Measurements from ENCODE around the gene ARHGAP15. TPM values are rescaled to one million over a fixed set of nuclear protein-coding genes. Genes with fewer than 3 reads are reported as not detected.

The ARHGAP15 gene
- total RNA-seq, 2 experiments from 2014 or later = 72.1 to 98.4 TPM

DNA sequence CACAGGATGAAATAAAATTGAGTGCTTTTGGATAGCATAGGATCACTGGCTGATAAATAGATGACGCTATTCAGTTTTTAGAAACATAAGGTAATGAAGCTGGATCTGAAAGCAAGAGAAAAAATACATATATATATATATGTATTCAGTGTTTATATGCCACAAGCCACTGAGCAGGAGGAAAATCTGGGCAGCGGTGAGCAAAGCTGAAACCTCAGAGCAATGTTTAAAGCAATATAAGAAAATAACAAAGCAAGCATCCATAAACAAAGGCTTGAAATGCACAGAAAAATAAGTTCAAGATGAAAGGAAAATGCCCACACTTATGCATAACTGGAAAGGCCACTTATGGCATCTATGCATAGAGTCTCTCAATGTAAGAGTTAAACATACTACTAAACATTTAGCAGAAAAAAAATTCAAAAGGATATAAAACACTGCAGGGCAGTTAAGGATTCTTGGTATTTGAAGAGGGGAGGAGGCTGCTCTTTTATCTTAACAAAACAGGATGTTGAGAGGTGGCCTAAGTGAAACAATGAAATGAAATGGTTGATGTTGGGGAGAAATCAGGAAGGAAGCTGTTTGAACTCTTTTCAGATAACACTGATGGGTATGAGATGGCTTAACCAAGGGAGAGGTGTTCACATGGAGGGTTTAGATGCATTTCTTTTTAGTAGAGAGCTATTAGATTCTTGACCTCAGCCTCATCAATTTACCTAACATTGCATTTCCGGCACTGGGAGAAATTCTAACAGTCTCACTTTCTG lies 129.1 kb downstream of the ARHGAP15 start:
- CTCF ChIA-PET (ENCODE audit: unreplicated experiment) = interaction anchor here (0.6 to 1.9 kb wide), 3 partner anchors 36 to 147 kb away, joined by 3 to 7 read pairs (median 3); no protein-coding TSS in a partner anchor
- DNase-seq (ENCODE audit: low spot score) = peak; percentile 38
- TF ChIP-seq EZH2phosphoT487 (IDR thresholded peaks at IDR 0.05; ENCODE audit: borderline replicate concordance, low read depth, low read length) = no peak
- TF ChIP-seq, protein P1, sequence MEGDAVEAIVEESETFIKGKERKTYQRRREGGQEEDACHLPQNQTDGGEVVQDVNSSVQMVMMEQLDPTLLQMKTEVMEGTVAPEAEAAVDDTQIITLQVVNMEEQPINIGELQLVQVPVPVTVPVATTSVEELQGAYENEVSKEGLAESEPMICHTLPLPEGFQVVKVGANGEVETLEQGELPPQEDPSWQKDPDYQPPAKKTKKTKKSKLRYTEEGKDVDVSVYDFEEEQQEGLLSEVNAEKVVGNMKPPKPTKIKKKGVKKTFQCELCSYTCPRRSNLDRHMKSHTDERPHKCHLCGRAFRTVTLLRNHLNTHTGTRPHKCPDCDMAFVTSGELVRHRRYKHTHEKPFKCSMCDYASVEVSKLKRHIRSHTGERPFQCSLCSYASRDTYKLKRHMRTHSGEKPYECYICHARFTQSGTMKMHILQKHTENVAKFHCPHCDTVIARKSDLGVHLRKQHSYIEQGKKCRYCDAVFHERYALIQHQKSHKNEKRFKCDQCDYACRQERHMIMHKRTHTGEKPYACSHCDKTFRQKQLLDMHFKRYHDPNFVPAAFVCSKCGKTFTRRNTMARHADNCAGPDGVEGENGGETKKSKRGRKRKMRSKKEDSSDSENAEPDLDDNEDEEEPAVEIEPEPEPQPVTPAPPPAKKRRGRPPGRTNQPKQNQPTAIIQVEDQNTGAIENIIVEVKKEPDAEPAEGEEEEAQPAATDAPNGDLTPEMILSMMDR (conservative IDR thresholded peaks at IDR 0.05; ENCODE audit: low read length) = no peak
- H3K36me3 ChIP-seq (ENCODE audit: insufficient read depth, low read length) = peaks cover 9% of the 10 kb centered on the region
- H2AFZ ChIP-seq (ENCODE audit: low read length) = no peak overlapping the region
- H4K20me1 ChIP-seq (ENCODE audit: insufficient read depth, low read length) = no peaks in the 10 kb centered on the region
- H3K9me3 ChIP-seq (ENCODE audit: low read length) = no peaks in the 10 kb centered on the region
- H3K4me3 ChIP-seq (ENCODE audit: low read depth, low read length, poor library complexity, severe bottlenecking) = no peak overlapping the region
- peak overlapping the region; percentile 35; the same call in 1 of the 2 replicates for H3K4me2 ChIP-seq (ENCODE audit: low read length)
- peaks cover 30% of the 10 kb centered on the region for H3K4me1 ChIP-seq (ENCODE audit: insufficient read depth, low read length, poor library complexity, severe bottlenecking)
- intact Hi-C loops (cut with micrococcal nuclease; ENCODE audit: unreplicated experiment) = loop anchor here (5.0 kb wide), 2 partner anchors 36 to 96 kb away; no protein-coding TSS in a partner anchor
- POLR2A ChIA-PET = interaction anchor here (0.6 to 1.9 kb wide), 8 partner anchors 9 to 147 kb away, joined by 3 to 5 read pairs (median 4); partner anchors contain the start of gene ARHGAP15
- peak overlapping the region; percentile 52 for H3K27ac ChIP-seq (ENCODE audit: low read depth, low read length, poor library complexity, severe bottlenecking)
- H3K9me2 ChIP-seq (ENCODE audit: insufficient read depth, low read length) = no peaks in the 10 kb centered on the region
- no peaks in the 10 kb centered on the region; the same call in 1 of the 2 replicates for H3K79me2 ChIP-seq (ENCODE audit: insufficient read depth, low read depth, low read length)
- BruUV-seq (replicated peaks) = no TSS peak

DNA sequence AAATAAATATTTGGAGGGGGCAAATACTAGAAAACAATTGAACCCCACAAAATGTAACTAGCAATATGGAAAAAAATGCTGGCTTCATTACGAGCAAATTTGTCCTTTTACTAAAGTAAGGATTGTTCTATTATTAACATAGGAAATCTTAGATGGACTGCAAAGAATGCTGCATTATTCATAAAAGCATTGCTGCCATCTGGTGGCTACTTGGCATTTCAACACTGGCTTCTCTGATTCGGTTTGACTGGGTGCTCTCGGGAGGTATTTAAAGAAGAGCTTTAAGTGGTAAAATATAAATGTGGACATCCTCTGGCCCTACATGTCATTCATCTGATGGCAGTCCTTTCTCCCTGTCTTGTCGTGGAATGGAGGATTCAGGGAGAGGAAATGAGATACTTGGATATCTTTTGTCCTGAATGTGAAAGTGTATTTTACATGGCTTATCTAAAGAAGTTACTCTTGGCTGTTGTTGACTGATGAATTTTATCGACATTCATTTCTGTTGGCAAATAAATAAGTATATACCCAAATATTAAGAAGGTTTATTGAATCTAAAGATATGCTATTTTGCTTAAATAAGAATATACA lies 130.2 kb downstream of the ARHGAP15 start:
- H3K9me3 ChIP-seq (ENCODE audit: low read length) = no peaks in the 10 kb centered on the region
- H3K9me2 ChIP-seq (ENCODE audit: insufficient read depth, low read length) = no peaks in the 10 kb centered on the region
- peaks cover 19% of the 10 kb centered on the region for H3K36me3 ChIP-seq (ENCODE audit: insufficient read depth, low read length)
- no peaks in the 10 kb centered on the region for H4K20me1 ChIP-seq (ENCODE audit: insufficient read depth, low read length)
- no peak overlapping the region for H3K4me2 ChIP-seq (ENCODE audit: low read length)
- no peak overlapping the region for H2AFZ ChIP-seq (ENCODE audit: low read length)
- POLR2A ChIA-PET = interaction anchor here (0.6 to 1.9 kb wide), 8 partner anchors 16 to 193 kb away, joined by 3 to 5 read pairs (median 3); no protein-coding TSS in a partner anchor
- H3K4me1 ChIP-seq (ENCODE audit: insufficient read depth, low read length, poor library complexity, severe bottlenecking) = peaks cover 30% of the 10 kb centered on the region
- no peak overlapping the region for H3K4me3 ChIP-seq (ENCODE audit: low read depth, low read length, poor library complexity, severe bottlenecking)
- CTCF ChIA-PET (ENCODE audit: unreplicated experiment) = interaction anchor here (0.7 to 1.9 kb wide), 2 partner anchors 127 to 149 kb away, joined by 3 to 7 read pairs; no protein-coding TSS in a partner anchor
- intact Hi-C loops (cut with micrococcal nuclease; ENCODE audit: unreplicated experiment) = loop anchor here (1.0 to 5.0 kb wide), 4 partner anchors 37 to 225 kb away; no protein-coding TSS in a partner anchor
- H3K79me2 ChIP-seq (ENCODE audit: insufficient read depth, low read depth, low read length) = no peaks in the 10 kb centered on the region; the same call in 1 of the 2 replicates
- TF ChIP-seq, protein P1 (conservative IDR thresholded peaks at IDR 0.05; ENCODE audit: low read length) = peak; percentile 97
- no peak for TF ChIP-seq EZH2phosphoT487 (IDR thresholded peaks at IDR 0.05; ENCODE audit: borderline replicate concordance, low read depth, low read length)
- DNase-seq (ENCODE audit: low spot score) = peak; percentile 77
- no peak overlapping the region for H3K27ac ChIP-seq (ENCODE audit: low read depth, low read length, poor library complexity, severe bottlenecking)
- BruUV-seq (replicated peaks) = no TSS peak

Measured in OCI-LY7 (cell line).